Hepatic stellate cell (primary cell): Measurements from ENCODE around the gene NOTCH2.
A peak's percentile ranks its signal among the peaks of the same experiment; 100 is the strongest.
"Not testable (repeated sequence)": the region's sequence is repeated elsewhere in the genome, so short reads cannot be mapped to it uniquely, and the experiment has no call there.

Experiments used
- DNase-seq: peaks from one replicate; pipeline ENCODE4 v3.0.0; 2011; ENCODE audit warnings: low spot score

The NOTCH2 gene

GRCh38 chr1:120068683-120069066 lies 787 bp downstream of the NOTCH2 start:
- DNase-seq, result not testable (repeated sequence)

- DNase-seq, result not testable (repeated sequence)
Measured at GRCh38 chr1:120048208-120048607, 21.3 kb downstream of the NOTCH2 start.

GRCh38 chr1:120041771-120042170 lies 27.7 kb downstream of the NOTCH2 start:
- not testable (repeated sequence) for DNase-seq

- DNase-seq, result not testable (repeated sequence)
Measured at GRCh38 chr1:120032253-120032652, 37.2 kb downstream of the NOTCH2 start.

GRCh38 chr1:120023791-120024190 lies 45.7 kb downstream of the NOTCH2 start:
- DNase-seq, result not testable (repeated sequence)

GRCh38 chr1:120014978-120015377 lies 54.5 kb downstream of the NOTCH2 start:
- not testable (repeated sequence) for DNase-seq

GRCh38 chr1:120008320-120008719 lies 61.1 kb downstream of the NOTCH2 start:
- not testable (repeated sequence) for DNase-seq

- DNase-seq, result not testable (repeated sequence)
Measured at GRCh38 chr1:120007850-120008249, 61.6 kb downstream of the NOTCH2 start.

- not testable (repeated sequence) for DNase-seq
Measured at GRCh38 chr1:120001035-120001434, 68.4 kb downstream of the NOTCH2 start.

GRCh38 chr1:119996731-119997312 lies 72.6 kb downstream of the NOTCH2 start:
- not testable (repeated sequence) for DNase-seq

GRCh38 chr1:119995975-119996374 lies 73.5 kb downstream of the NOTCH2 start:
- not testable (repeated sequence) for DNase-seq

GRCh38 chr1:119988306-119989062 lies 81.0 kb downstream of the NOTCH2 start:
- no peak for DNase-seq

- DNase-seq, result no peak
Measured at GRCh38 chr1:119987686-119988085, 81.8 kb downstream of the NOTCH2 start.

- DNase-seq, result peak; percentile 23
Measured at GRCh38 chr1:119987112-119987511, 82.3 kb downstream of the NOTCH2 start.

- DNase-seq, result no peak
Measured at GRCh38 chr1:119986007-119986497, 83.4 kb downstream of the NOTCH2 start.

GRCh38 chr1:119984771-119985170 lies 84.7 kb downstream of the NOTCH2 start:
- DNase-seq, result no peak

GRCh38 chr1:119981986-119982815 lies 87.3 kb downstream of the NOTCH2 start:
- no peak for DNase-seq

- no peak for DNase-seq
Measured at GRCh38 chr1:119981496-119981895, 88.0 kb downstream of the NOTCH2 start.

GRCh38 chr1:119978018-119978505 lies 91.4 kb downstream of the NOTCH2 start:
- no peak for DNase-seq

- not testable (repeated sequence) for DNase-seq
Measured at GRCh38 chr1:119977113-119977736, 92.2 kb downstream of the NOTCH2 start.

- DNase-seq, result not testable (repeated sequence)
Measured at GRCh38 chr1:119975582-119976254, 93.7 kb downstream of the NOTCH2 start.
